ENCODE data around the gene EIF3B. TPM values are rescaled to one million over a fixed set of nuclear protein-coding genes. Genes with fewer than 3 reads are reported as not detected.

Gene EIF3B
- total RNA-seq, 1 donor from 2014 or later = 136 TPM

GRCh38 chr7:2357165-2357564 lies 2.5 kb downstream of the EIF3B start:
- peaks cover 13% of the 10 kb centered on the region for H3K4me1 Mint-ChIP-seq (ENCODE audit: low read depth, unreplicated experiment)
- no peak for DNase-seq
- H3K27me3 Mint-ChIP-seq (ENCODE audit: unreplicated experiment) = peaks cover 5% of the 10 kb centered on the region
- H3K9me3 Mint-ChIP-seq (ENCODE audit: unreplicated experiment) = peaks cover 11% of the 10 kb centered on the region
- no peak overlapping the region for H3K4me3 Mint-ChIP-seq (ENCODE audit: unreplicated experiment)
- TF ChIP-seq, protein P1, sequence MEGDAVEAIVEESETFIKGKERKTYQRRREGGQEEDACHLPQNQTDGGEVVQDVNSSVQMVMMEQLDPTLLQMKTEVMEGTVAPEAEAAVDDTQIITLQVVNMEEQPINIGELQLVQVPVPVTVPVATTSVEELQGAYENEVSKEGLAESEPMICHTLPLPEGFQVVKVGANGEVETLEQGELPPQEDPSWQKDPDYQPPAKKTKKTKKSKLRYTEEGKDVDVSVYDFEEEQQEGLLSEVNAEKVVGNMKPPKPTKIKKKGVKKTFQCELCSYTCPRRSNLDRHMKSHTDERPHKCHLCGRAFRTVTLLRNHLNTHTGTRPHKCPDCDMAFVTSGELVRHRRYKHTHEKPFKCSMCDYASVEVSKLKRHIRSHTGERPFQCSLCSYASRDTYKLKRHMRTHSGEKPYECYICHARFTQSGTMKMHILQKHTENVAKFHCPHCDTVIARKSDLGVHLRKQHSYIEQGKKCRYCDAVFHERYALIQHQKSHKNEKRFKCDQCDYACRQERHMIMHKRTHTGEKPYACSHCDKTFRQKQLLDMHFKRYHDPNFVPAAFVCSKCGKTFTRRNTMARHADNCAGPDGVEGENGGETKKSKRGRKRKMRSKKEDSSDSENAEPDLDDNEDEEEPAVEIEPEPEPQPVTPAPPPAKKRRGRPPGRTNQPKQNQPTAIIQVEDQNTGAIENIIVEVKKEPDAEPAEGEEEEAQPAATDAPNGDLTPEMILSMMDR (IDR thresholded peaks at IDR 0.05; ENCODE audit: partially characterized antibody, unreplicated experiment) = no peak
- H3K36me3 Mint-ChIP-seq (ENCODE audit: unreplicated experiment) = no peaks in the 10 kb centered on the region
- no peak overlapping the region for H3K27ac Mint-ChIP-seq (ENCODE audit: unreplicated experiment)

GRCh38 chr7:2357571-2357970 lies 2.9 kb downstream of the EIF3B start:
- Mint-ChIP-seq H3K36me3 (ENCODE audit: unreplicated experiment) (no peaks in the 10 kb centered on the region), H3K9me3 (ENCODE audit: unreplicated experiment) (peaks cover 11% of the 10 kb centered on the region), H3K27ac (ENCODE audit: unreplicated experiment) (no peak overlapping the region), H3K4me3 (ENCODE audit: unreplicated experiment) (no peak overlapping the region), H3K4me1 (ENCODE audit: low read depth, unreplicated experiment) (peaks cover 13% of the 10 kb centered on the region), H3K27me3 (ENCODE audit: unreplicated experiment) (peaks cover 5% of the 10 kb centered on the region)
- DNase-seq = no peak
- TF ChIP-seq, protein P1 (IDR thresholded peaks at IDR 0.05; ENCODE audit: partially characterized antibody, unreplicated experiment) = no peak

- no peak overlapping the region for H3K27ac Mint-ChIP-seq (ENCODE audit: unreplicated experiment)
- no peaks in the 10 kb centered on the region for H3K36me3 Mint-ChIP-seq (ENCODE audit: unreplicated experiment)
- peaks cover 13% of the 10 kb centered on the region for H3K4me1 Mint-ChIP-seq (ENCODE audit: low read depth, unreplicated experiment)
- TF ChIP-seq, protein P1 (IDR thresholded peaks at IDR 0.05; ENCODE audit: partially characterized antibody, unreplicated experiment) = no peak
- peak overlapping the region; percentile 28 for H3K4me3 Mint-ChIP-seq (ENCODE audit: unreplicated experiment)
- H3K9me3 Mint-ChIP-seq (ENCODE audit: unreplicated experiment) = peaks cover 8% of the 10 kb centered on the region
- no peak for DNase-seq
- peaks cover 4% of the 10 kb centered on the region for H3K27me3 Mint-ChIP-seq (ENCODE audit: unreplicated experiment)
These were observed 4.4 kb downstream of the EIF3B start for GRCh38 chr7:2358968-2359527.

- peaks cover 13% of the 10 kb centered on the region for H3K4me1 Mint-ChIP-seq (ENCODE audit: low read depth, unreplicated experiment)
- peak overlapping the region; percentile 22 for H3K27ac Mint-ChIP-seq (ENCODE audit: unreplicated experiment)
- H3K9me3 Mint-ChIP-seq (ENCODE audit: unreplicated experiment) = peaks cover 4% of the 10 kb centered on the region
- DNase-seq = no peak
- H3K27me3 Mint-ChIP-seq (ENCODE audit: unreplicated experiment) = no peaks in the 10 kb centered on the region
- H3K36me3 Mint-ChIP-seq (ENCODE audit: unreplicated experiment) = no peaks in the 10 kb centered on the region
- TF ChIP-seq, protein P1 (IDR thresholded peaks at IDR 0.05; ENCODE audit: partially characterized antibody, unreplicated experiment) = no peak
- no peak overlapping the region for H3K4me3 Mint-ChIP-seq (ENCODE audit: unreplicated experiment)
These were observed 5.0 kb downstream of the EIF3B start for GRCh38 chr7:2359610-2360009.

- TF ChIP-seq, protein P1 (IDR thresholded peaks at IDR 0.05; ENCODE audit: partially characterized antibody, unreplicated experiment) = no peak
- no peak for DNase-seq
- Mint-ChIP-seq H3K4me1 (ENCODE audit: low read depth, unreplicated experiment) (peaks cover 13% of the 10 kb centered on the region), H3K4me3 (ENCODE audit: unreplicated experiment) (no peak overlapping the region), H3K27ac (ENCODE audit: unreplicated experiment) (peak overlapping the region; percentile 18), H3K9me3 (ENCODE audit: unreplicated experiment) (peaks cover 3% of the 10 kb centered on the region), H3K27me3 (ENCODE audit: unreplicated experiment) (no peaks in the 10 kb centered on the region), H3K36me3 (ENCODE audit: unreplicated experiment) (no peaks in the 10 kb centered on the region)
These were observed 6.2 kb downstream of the EIF3B start for GRCh38 chr7:2360796-2361195.

All from glutamatergic neuron (in vitro differentiated cells).